ENCODE measurements around the gene ADCY9. TPM values are rescaled to one million over a fixed set of nuclear protein-coding genes. Genes with fewer than 3 reads are reported as not detected.

Gene ADCY9
- total RNA-seq, 2 donors from 2014 or later = 1.2 to 3.3 TPM

GRCh38 chr16:3995001-3995400, 121.2 kb downstream of the ADCY9 start:
- Mint-ChIP-seq H3K27me3 (ENCODE audit: insufficient read depth) (no peaks in the 10 kb centered on the region), H3K9me3 (no peaks in the 10 kb centered on the region), H3K4me3 (no peak overlapping the region), H3K27ac (no peak overlapping the region), H3K4me1 (peaks cover 10% of the 10 kb centered on the region), H3K36me3 (ENCODE audit: low read depth) (no peaks in the 10 kb centered on the region)
- no peak overlapping the region for H3K27ac ChIP-seq (ENCODE audit: low read depth, low read length)
- no peaks in the 10 kb centered on the region for H3K4me1 ChIP-seq (ENCODE audit: control insufficient read depth, insufficient read depth, low read length)
- no peaks in the 10 kb centered on the region for H3K27me3 ChIP-seq (ENCODE audit: control insufficient read depth, insufficient read depth, low read length, poor library complexity, severe bottlenecking)
- no peak for TF ChIP-seq CTCF (conservative IDR thresholded peaks at IDR 0.05)
- H3K9ac ChIP-seq (ENCODE audit: extremely low read depth, low read length, poor library complexity, severe bottlenecking) = no peak overlapping the region
- no peaks in the 10 kb centered on the region for H3K9me3 ChIP-seq (ENCODE audit: control insufficient read depth, low read length)
- no peaks in the 10 kb centered on the region for H3K36me3 ChIP-seq (ENCODE audit: control insufficient read depth, insufficient read depth, low read length)
- no peak for DNase-seq
- WGBS, 2 experiments (ENCODE audit: insufficient coverage in 1 of 2, insufficient read length in 1 of 2) = 87 to 100% methylated on average over 1 to 2 of the region's 2 CpGs
- no peak overlapping the region for H3K4me3 ChIP-seq (ENCODE audit: low read length)

- Mint-ChIP-seq H3K36me3 (ENCODE audit: low read depth) (no peaks in the 10 kb centered on the region), H3K27me3 (ENCODE audit: insufficient read depth) (no peaks in the 10 kb centered on the region), H3K4me1 (no peaks in the 10 kb centered on the region), H3K9me3 (no peaks in the 10 kb centered on the region), H3K4me3 (no peak overlapping the region), H3K27ac (no peak overlapping the region)
- no peaks in the 10 kb centered on the region for H3K36me3 ChIP-seq (ENCODE audit: control insufficient read depth, insufficient read depth, low read length)
- no peaks in the 10 kb centered on the region for H3K4me1 ChIP-seq (ENCODE audit: control insufficient read depth, insufficient read depth, low read length)
- WGBS, 2 experiments (ENCODE audit: insufficient coverage in 1 of 2, insufficient read length in 1 of 2) = 88 to 92% methylated on average over 34 to 36 of the region's 36 CpGs
- no peak overlapping the region for H3K4me3 ChIP-seq (ENCODE audit: low read length)
- no peaks in the 10 kb centered on the region for H3K27me3 ChIP-seq (ENCODE audit: control insufficient read depth, insufficient read depth, low read length, poor library complexity, severe bottlenecking)
- DNase-seq = no peak
- no peak for TF ChIP-seq CTCF (conservative IDR thresholded peaks at IDR 0.05)
- H3K27ac ChIP-seq (ENCODE audit: low read depth, low read length) = no peak overlapping the region
- no peaks in the 10 kb centered on the region for H3K9me3 ChIP-seq (ENCODE audit: control insufficient read depth, low read length)
- no peak overlapping the region for H3K9ac ChIP-seq (ENCODE audit: extremely low read depth, low read length, poor library complexity, severe bottlenecking)
Measured at GRCh38 chr16:3993052-3993785, 123.0 kb downstream of the ADCY9 start.

DNA sequence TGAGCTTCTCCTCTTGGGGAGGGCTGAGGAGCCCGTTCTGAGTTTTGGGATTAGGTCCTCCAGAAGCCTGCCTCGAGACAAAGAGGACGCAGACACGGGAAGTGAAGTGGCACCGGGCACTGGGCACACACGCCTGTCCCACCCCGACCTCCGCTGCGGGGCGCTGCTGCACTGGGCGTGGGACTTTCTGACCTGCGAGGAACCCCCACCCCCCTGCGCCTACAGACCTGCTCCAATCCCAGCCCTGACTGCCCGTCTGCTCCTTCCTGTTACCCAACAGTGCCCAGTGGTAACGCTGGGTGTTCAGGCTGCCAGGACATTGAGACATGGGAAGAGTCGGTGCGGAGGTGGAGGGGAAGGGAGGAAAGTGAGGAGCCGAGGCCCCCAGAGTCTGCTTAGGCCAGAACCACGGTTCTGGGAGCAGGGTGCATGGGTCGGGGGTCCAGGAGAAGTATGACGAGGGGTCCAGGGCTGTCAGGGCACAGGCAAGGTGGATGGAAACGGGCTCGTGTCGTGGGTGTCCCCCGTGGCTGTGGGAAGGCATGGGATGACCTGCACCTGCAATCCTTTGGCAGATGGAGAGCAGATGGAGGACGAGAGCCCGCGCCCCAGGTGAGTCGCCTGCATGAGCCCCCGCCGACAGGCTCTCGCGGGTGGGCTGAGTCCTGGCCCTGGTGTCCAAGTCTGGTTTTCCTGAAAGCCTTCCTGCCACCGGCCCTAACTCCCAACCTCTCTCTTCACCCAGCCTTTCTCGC, 123.8 kb downstream of the ADCY9 start:
- DNase-seq = peak; percentile 89

More for the DNA sequence above, 123.8 kb downstream of the ADCY9 start:
- no peak overlapping the region for H3K4me3 ChIP-seq (ENCODE audit: low read length)
- Mint-ChIP-seq H3K4me1 (no peaks in the 10 kb centered on the region), H3K4me3 (no peak overlapping the region), H3K9me3 (no peaks in the 10 kb centered on the region), H3K27ac (no peak overlapping the region), H3K27me3 (ENCODE audit: insufficient read depth) (no peaks in the 10 kb centered on the region), H3K36me3 (ENCODE audit: low read depth) (no peaks in the 10 kb centered on the region)
- H3K36me3 ChIP-seq (ENCODE audit: control insufficient read depth, insufficient read depth, low read length) = no peaks in the 10 kb centered on the region
- no peaks in the 10 kb centered on the region for H3K9me3 ChIP-seq (ENCODE audit: control insufficient read depth, low read length)
- no peaks in the 10 kb centered on the region for H3K4me1 ChIP-seq (ENCODE audit: control insufficient read depth, insufficient read depth, low read length)
- WGBS, 2 experiments (ENCODE audit: insufficient coverage in 1 of 2, insufficient read length in 1 of 2) = 86 to 90% methylated on average over 15 to 35 of the region's 35 CpGs
- no peaks in the 10 kb centered on the region for H3K27me3 ChIP-seq (ENCODE audit: control insufficient read depth, insufficient read depth, low read length, poor library complexity, severe bottlenecking)
- peak; percentile 61 for TF ChIP-seq CTCF (conservative IDR thresholded peaks at IDR 0.05)
- H3K9ac ChIP-seq (ENCODE audit: extremely low read depth, low read length, poor library complexity, severe bottlenecking) = no peak overlapping the region
- H3K27ac ChIP-seq (ENCODE audit: low read depth, low read length) = no peak overlapping the region

Measured in endodermal cell (in vitro differentiated cells).